Bone marrow (tissue), 2 donors: ENCODE measurements around the gene ABHD15.

ENCODE experiments used
- DNase-seq, 2 donors: peaks; one replicate each; lab custom pipeline; 2025; lab: John Stamatoyannopoulos, UW

Gene ABHD15

GRCh38 chr17:29582254-29582765 is 15.5 kb upstream of the ABHD15 start:
- DNase-seq = no peak

DNA sequence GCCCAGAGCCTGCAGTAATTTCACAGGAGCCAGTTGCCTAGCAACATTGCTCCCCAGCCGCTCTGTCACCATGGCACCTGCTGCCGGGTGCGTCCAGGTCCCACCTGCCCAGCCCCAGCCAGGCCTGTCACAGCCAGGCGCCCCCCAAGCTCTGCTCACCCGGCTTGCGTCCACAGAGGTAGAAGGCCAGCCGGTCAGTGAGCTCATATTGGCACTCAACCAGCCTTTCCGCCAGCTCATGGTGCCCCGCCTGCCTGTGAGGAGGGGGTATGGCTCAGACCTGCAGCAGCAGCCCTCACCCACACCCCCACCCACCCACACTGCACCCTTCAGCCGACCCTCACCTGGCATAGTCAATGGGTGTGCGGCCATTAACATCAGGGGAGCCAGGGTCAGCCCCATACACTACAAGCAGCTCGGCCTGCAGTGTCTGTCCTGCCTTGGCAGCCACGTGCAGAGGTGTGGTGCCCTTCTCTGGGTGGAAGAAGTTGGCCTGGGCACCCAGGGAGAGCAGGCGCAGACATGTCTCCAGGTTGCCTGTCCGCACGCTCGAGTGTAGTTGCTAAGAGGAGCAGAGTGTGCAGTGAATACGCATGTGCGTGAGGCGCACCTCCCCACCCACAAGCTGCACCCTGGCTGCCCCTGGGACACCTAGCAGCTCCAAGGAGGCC is 14.9 kb upstream of the ABHD15 start:
- no peak for DNase-seq

- peak; percentile 63 to 76 for DNase-seq
Observed at GRCh38 chr17:29579866-29580771, 13.3 kb upstream of the ABHD15 start.

- DNase-seq = no peak
Observed at GRCh38 chr17:29578626-29579485, 12.0 kb upstream of the ABHD15 start.

DNA sequence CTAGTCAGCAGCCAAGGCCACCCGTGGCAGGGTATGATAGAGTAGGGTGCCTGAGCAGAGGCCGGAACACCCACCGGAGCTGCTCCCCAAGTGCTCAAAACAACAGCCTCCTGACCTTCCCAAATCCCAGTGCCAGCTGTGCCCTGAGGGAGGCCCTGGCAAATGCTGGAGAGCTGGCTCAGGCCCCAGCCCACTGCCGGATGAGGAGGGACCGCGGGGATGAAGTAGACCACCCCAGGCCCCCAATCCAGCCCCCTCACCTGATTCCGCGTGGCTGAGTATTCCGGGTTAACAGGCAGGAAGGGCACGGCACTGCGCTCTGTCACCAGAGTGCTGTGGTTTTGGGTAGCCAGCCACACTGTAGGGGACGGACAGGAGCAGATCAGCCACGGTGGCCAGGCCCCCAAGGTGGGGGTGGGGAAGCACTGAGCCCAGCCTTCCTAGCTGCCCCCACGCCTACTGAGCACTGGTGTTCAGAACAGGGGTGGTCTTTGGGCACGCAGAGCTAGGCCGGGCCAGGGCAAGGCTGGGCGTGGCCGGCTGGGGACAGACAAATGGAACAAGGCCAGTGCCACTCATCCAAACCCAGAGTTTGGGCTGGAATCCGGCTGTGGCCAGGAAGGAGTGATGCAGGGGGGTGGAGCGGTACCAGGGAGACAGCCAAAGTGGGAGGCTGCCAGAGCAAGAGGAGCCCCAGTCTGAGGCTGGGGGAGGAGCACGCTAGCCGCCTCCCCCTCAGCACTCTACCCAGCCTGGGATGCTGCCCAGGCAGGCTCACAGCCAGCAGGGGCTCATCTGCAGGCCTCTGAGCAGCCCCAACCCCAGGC is 10.8 kb upstream of the ABHD15 start:
- DNase-seq = no peak

GRCh38 chr17:29577001-29577370 is 10.1 kb upstream of the ABHD15 start:
- no peak for DNase-seq

- no peak for DNase-seq
Observed at GRCh38 chr17:29576214-29577000, 9.6 kb upstream of the ABHD15 start.

GRCh38 chr17:29575511-29576213 is 8.8 kb upstream of the ABHD15 start:
- DNase-seq = no peak

- no peak for DNase-seq
Observed at GRCh38 chr17:29574732-29575510, 8.1 kb upstream of the ABHD15 start.

GRCh38 chr17:29573871-29574731 is 7.3 kb upstream of the ABHD15 start:
- no peak for DNase-seq

DNA sequence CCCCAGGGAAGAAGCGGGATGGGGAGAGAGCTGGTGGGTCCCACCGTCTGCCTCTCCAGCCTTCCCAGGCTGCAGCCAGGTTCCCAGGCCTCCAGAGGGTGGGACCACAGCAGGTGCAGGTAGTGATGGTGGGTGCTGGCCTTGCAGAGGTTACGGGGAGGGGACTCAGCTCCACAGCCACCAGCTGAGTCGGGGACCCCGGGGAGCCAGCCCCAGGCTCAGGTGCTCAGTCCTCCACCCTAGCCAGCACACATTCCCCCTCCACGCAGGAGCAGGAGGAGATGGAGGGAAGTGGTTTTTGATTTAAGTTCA is 6.7 kb upstream of the ABHD15 start:
- DNase-seq = no peak

DNA sequence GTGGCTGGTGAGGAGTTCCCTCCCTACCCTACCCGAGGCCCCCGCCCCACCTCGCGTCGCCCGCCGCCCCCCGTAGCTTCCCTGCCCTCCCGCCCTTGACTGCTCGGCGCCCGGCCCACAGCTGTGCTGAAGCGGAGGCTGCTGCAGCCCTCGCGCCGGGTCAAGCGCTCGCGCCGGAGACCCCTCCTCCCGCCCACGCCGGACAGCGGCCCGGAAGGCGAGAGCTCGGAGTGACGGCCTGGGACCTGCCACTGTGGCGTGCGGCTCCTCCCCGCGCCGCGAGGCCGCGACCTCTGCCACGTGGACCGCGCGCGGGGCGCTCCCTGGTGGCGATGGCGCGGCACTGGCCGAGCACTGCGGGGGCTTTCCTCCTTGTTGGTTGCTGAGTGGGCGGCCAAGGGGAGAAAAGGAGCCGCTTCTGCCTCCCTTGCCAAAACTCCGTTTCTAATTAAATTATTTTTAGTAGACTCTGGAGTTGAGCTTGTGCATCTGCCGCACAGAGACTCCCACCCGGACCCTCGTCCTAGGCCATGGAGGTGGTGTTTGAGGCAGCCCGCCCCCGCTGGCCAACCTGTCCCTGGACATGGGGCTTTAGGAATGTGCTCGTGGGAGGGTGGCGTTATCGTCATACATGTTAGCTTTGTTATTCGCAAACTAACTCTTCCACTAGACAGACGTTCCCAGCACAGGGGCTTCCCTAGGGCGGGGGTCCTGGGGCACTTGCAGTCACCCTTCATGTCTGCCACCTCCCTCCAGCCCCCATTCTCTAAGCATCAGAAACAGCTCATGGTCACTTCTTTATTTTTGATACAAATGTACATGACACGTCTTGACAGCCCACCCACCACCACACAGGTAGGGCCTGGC is 6.1 kb upstream of the ABHD15 start:
- DNase-seq = no peak

DNA sequence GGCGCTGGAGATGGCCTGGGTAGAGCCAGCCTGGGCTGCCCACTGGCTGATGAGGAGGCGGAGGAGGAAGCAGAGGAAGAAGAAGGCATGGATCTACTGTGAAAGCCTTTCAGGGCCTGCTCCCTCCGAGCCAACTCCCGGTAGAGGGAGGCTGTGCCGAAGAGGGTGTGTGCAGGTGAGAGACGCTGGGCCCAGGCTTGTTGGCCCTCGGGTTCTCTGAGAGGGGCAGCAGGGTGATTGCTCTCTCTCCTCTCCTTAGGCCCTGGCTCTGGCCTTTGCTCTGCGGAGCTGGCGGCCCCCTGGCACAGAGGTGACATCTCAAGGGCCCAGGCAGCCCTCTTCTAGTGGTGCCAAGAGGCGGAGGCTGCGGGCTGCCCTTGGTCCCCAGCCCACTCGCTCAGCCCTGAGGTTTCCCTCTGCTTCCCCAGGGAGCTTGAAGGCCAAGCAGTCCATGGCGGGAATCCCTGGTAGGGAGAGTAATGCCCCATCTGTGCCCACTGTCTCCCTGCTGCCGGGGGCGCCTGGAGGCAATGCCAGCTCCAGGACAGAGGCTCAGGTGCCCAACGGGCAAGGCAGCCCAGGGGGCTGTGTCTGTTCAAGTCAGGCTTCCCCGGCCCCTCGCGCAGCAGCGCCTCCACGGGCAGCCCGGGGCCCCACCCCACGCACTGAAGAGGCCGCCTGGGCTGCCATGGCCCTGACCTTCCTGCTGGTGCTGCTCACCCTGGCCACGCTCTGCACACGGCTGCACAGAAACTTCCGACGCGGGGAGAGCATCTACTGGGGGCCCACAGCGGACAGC is 5.2 kb upstream of the ABHD15 start:
- DNase-seq = no peak

GRCh38 chr17:29571486-29571882 is 4.6 kb upstream of the ABHD15 start:
- no peak for DNase-seq

DNA sequence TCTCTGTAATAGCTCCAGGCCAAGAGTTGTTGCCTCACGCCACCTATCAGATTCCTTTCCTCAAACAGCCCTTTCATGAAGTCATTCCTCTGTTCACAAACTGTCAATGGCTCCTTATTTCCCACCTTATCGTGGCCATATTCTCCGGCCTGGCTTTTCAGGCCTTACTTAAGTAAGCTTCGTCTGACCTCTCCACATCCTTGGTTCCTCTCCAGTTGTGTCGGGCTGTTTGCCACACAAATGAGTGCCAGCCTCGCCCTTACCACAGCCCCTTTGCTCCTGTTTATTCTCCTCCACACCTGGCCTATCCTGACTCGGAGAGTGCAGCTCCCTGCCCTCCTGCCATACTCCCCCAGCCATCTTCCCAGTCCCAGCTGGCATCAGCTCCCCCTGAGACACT is 3.7 kb upstream of the ABHD15 start:
- DNase-seq = no peak

DNA sequence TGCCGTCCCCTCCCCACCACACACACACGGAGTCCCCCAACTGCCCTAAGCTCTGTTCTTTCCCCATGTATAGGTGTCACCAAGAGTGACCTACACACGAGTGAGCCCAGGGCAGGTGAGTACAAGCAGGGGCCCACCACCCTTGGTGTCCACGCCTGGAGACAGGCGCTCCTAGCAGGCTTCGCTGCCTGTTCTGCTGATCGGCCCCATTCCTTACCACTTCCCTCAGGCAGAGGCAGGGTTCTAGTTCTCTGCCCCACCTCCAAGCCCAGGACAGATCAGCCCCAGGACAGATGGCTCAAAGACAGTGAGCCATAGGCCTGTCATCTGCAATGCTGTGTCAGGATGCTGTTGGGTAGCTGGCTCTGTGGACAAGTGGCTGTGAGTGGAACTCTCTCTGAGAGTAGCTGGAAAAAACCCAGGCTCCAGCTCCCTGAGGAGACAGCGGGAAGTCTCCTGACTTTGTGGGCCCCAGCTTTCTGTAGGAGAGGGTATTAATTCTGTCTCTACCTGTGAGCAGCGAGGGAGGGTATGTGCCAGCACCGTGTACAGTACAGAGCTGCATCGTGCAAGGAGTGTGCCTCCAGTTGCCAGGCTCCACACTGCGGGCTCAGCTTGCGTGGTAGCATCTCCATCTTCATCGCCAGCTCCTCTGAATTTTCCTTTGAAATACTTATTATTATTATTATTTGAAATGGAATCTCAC is 2.6 kb upstream of the ABHD15 start:
- DNase-seq = no peak
